LHCN-M2 (cell line): ENCODE results near the gene CAMSAP1. TPM values are rescaled to one million over a fixed set of nuclear protein-coding genes. Genes with fewer than 3 reads are reported as not detected.
"Not testable (repeated sequence)": the region's sequence is repeated elsewhere in the genome, so short reads cannot be mapped to it uniquely, and the experiment has no call there.

Experiments
- DNase-seq: peaks from one replicate; pipeline ENCODE4 v3.0.0-alpha.2; 2012; ENCODE audit warnings: low read depth
- total RNA-seq: library from RNA; depleted of rRNA; stranded (reverse); fragments of >200 nt; gene quantifications from 2 replicates; pipeline ENCODE4 v1.2.3, GENCODE V29; 2014

Gene CAMSAP1
- total RNA-seq, 1 experiment from 2014 or later, result 32.0 TPM

- no peak for DNase-seq
Observed at GRCh38 chr9:135921749-135922310, 14.5 kb upstream of the CAMSAP1 start.

GRCh38 chr9:135920973-135921585, 13.7 kb upstream of the CAMSAP1 start:
- no peak for DNase-seq

GRCh38 chr9:135920256-135920930, 13.0 kb upstream of the CAMSAP1 start:
- no peak for DNase-seq

GRCh38 chr9:135919318-135919890, 12.1 kb upstream of the CAMSAP1 start:
- no peak for DNase-seq

- not testable (repeated sequence) for DNase-seq
Observed at GRCh38 chr9:135916227-135916626, 8.9 kb upstream of the CAMSAP1 start.

- DNase-seq, result peak; percentile 68
Observed at GRCh38 chr9:135914921-135915320, 7.6 kb upstream of the CAMSAP1 start.

- DNase-seq, result not testable (repeated sequence)
Observed at GRCh38 chr9:135911233-135911632, 3.9 kb upstream of the CAMSAP1 start.

- DNase-seq, result no peak
Observed at GRCh38 chr9:135910757-135911156, 3.4 kb upstream of the CAMSAP1 start.

- DNase-seq, result no peak
Observed at GRCh38 chr9:135910216-135910615, 2.9 kb upstream of the CAMSAP1 start.

GRCh38 chr9:135909371-135909770, 2.0 kb upstream of the CAMSAP1 start:
- no peak for DNase-seq

GRCh38 chr9:135908754-135909204, 1.4 kb upstream of the CAMSAP1 start:
- DNase-seq, result no peak

- no peak for DNase-seq
Observed at GRCh38 chr9:135908093-135908753, 877 bp upstream of the CAMSAP1 start.

- no peak for DNase-seq
Observed at GRCh38 chr9:135907006-135907430, 328 bp downstream of the CAMSAP1 start.

- peak; percentile 45 for DNase-seq
Observed at GRCh38 chr9:135906291-135907005, 898 bp downstream of the CAMSAP1 start.

- peak; percentile 42 for DNase-seq
Observed at GRCh38 chr9:135905380-135906258, 1.7 kb downstream of the CAMSAP1 start.

- DNase-seq, result no peak
Observed at GRCh38 chr9:135903786-135904520, 3.4 kb downstream of the CAMSAP1 start.

GRCh38 chr9:135903358-135903656, 4.0 kb downstream of the CAMSAP1 start:
- DNase-seq, result no peak

- DNase-seq, result no peak
Observed at GRCh38 chr9:135902655-135903357, 4.5 kb downstream of the CAMSAP1 start.

- no peak for DNase-seq
Observed at GRCh38 chr9:135901826-135902225, 5.5 kb downstream of the CAMSAP1 start.
